K562 (cell line): ENCODE data around the gene ALDH7A1. TPM values are rescaled to one million over a fixed set of nuclear protein-coding genes. Genes with fewer than 3 reads are reported as not detected.
A peak's percentile ranks its signal among the peaks of the same experiment; 100 is the strongest.

Experiments
- ADNP ChIP-seq: fragments of 200-800 bp; sonication (Bioruptor generic); IDR thresholded peaks from 2 replicates; pipeline ENCODE4 v1.6.1; 2016; ENCODE audit warnings: missing genetic modification characterization, missing compliant biosample characterization
- BRD9 ChIP-seq: fragments of 450-650 bp; IDR thresholded peaks from 2 replicates; pipeline ENCODE4 v1.6.1; 2018; ENCODE audit warnings: low read depth; ENCODE audit not compliant: partially characterized antibody
- CBX3 ChIP-seq, 2 experiments: IDR thresholded peaks; 1 replicate in 1 of 2; 2 replicates in 1 of 2; pipeline ENCODE4 v1.6.1; 2012; ENCODE audit warnings: inconsistent platforms in 2 of 2, low read length in 2 of 2, borderline replicate concordance in 1 of 2, control low read depth in 1 of 2
- CEBPG ChIP-seq, 3 experiments: fragments of 200-800 bp in 1 of 3; sonication (Bioruptor generic) in 1 of 3; sonication (generic) in 1 of 3; formaldehyde crosslinking in 1 of 3; IDR thresholded peaks in 2 of 3; conservative IDR thresholded peaks in 1 of 3; 2 replicates each; pipeline versions ENCODE4 v1.6.1 to v1.8.0; 2016 to 2022; ENCODE audit warnings: missing compliant biosample characterization in 2 of 3, missing genetic modification characterization in 2 of 3, mild to moderate bottlenecking in 1 of 3, missing genetic modification reagents in 1 of 3
- ETV5 ChIP-seq: sonication (generic); formaldehyde crosslinking; IDR thresholded peaks from 2 replicates; pipeline ENCODE4 v1.4.0; 2020; ENCODE audit warnings: low read depth, mild to moderate bottlenecking, missing genetic modification reagents
- HDAC1 ChIP-seq, 2 experiments: fragments of 450-650 bp; IDR thresholded peaks; 2 replicates each; pipeline ENCODE4 v1.6.1; 2016 to 2017; ENCODE audit warnings: inconsistent platforms in 1 of 2, mild to moderate bottlenecking in 1 of 2, moderate library complexity in 1 of 2
- MTA1 ChIP-seq: fragments of 450-650 bp; IDR thresholded peaks from 2 replicates; pipeline ENCODE4 v1.6.1; 2017; ENCODE audit warnings: borderline replicate concordance
- NBN ChIP-seq: fragments of 450-650 bp; IDR thresholded peaks from 2 replicates; pipeline ENCODE4 v1.6.1; 2016; ENCODE audit warnings: low read depth, mild to moderate bottlenecking
- PHF20 ChIP-seq: fragments of 450-650 bp; IDR thresholded peaks from 2 replicates; pipeline ENCODE4 v1.6.1; 2018; ENCODE audit not compliant: partially characterized antibody
- PKNOX1 ChIP-seq: fragments of 450-650 bp; IDR thresholded peaks from 2 replicates; pipeline ENCODE4 v1.6.1; 2016
- POLR2AphosphoS2 ChIP-seq: IDR thresholded peaks from 2 replicates; pipeline ENCODE4 v1.6.1; 2012; ENCODE audit warnings: low read length, improper control_type of control experiment
- RBM25 ChIP-seq: fragments of 200-400 bp; formaldehyde crosslinking; IDR thresholded peaks from 2 replicates; pipeline ENCODE4 v1.6.1; 2018; ENCODE audit warnings: low read length, low read depth, moderate library complexity; ENCODE audit not compliant: severe bottlenecking
- ZFX ChIP-seq: sonication (generic); formaldehyde crosslinking; IDR thresholded peaks from 2 replicates; pipeline ENCODE4 v1.8.0; 2022; ENCODE audit warnings: mild to moderate bottlenecking, missing genetic modification reagents, moderate library complexity
- polyA plus RNA-seq, 8 experiments: library from polyadenylated mRNA; depleted of rRNA in 4 of 8; stranded (reverse) in 5 of 8; unstranded in 3 of 8; fragments of >200 nt; fragmentation: Nextera tagmentation in 2 of 8; fragmentation: Illumina TruSeq in 1 of 8; extraction: Ambion mirVana in 2 of 8; extraction: Trizol in 1 of 8; gene quantifications; 2 replicates each; pipeline versions ENCODE4 v1.2.1 to v1.2.3, GENCODE V29; 2011 to 2014; ENCODE audit warnings: inconsistent platforms in 1 of 8, missing spikeins in 1 of 8
- total RNA-seq, 7 experiments: library from RNA; depleted of rRNA in 6 of 7; stranded (reverse); fragments of >200 nt in 6 of 7; fragmentation: Illumina TruSeq in 2 of 7; extraction: Trizol in 2 of 7; gene quantifications; 2 replicates each; pipeline versions ENCODE4 v1.2.1 to v1.2.3, GENCODE V29; 2011 to 2021; ENCODE audit warnings: low replicate concordance in 1 of 7

Gene ALDH7A1
- total and polyA plus RNA-seq, 9 of the 15 experiments (the other 6 are each of a cell fraction or from before 2014, with no cell fraction given), result 0.04 to 0.49 TPM; not detected in 7

GRCh38 chr5:126538579-126538978 is 56.4 kb downstream of the ALDH7A1 start (continued):
- TF ChIP-seq ETV5 (CRISPR knock-in tag), result no peak
- TF ChIP-seq CBX3 (IDR thresholded peaks at IDR 0.05; ENCODE audit: borderline replicate concordance in 1 of 2, low read length in 2 of 2), result peak in 1 of 2 experiments; percentile 39; a peak in 1 of 3 replicates
- peak; percentile 53 for TF ChIP-seq PHF20
- peak; percentile 92 for TF ChIP-seq ADNP
- TF ChIP-seq PKNOX1, result no peak
- TF ChIP-seq RBM25, result peak; percentile 99
- no peak for TF ChIP-seq CEBPG (CRISPR knock-in tag; IDR thresholded peaks at IDR 0.05)
- 0 out of 4 replicates have a peak, but pooled peaks of 1 of the 2 experiments have one; percentile 14 for TF ChIP-seq CEBPG (tag; conservative IDR thresholded peaks at IDR 0.05 in 1 of 2, IDR thresholded peaks at IDR 0.05 in 1 of 2)
- peak; percentile 17 for TF ChIP-seq BRD9
- no peak for TF ChIP-seq ZFX (CRISPR knock-in tag)
- no peak for TF ChIP-seq NBN
- TF ChIP-seq HDAC1 (IDR thresholded peaks at IDR 0.05), result 0 out of 4 replicates have a peak, but pooled peaks of 1 of the 2 experiments have one; percentile 18
- no peak for TF ChIP-seq MTA1
- no peak for TF ChIP-seq POLR2AphosphoS2
- TF ChIP-seq, all 486 proteins: peak for 17
